ENCODE results near the gene DDX46. TPM values are rescaled to one million over a fixed set of nuclear protein-coding genes. Genes with fewer than 3 reads are reported as not detected.
A peak's percentile ranks its signal among the peaks of the same experiment; 100 is the strongest.
"Not testable (repeated sequence)": the region's sequence is repeated elsewhere in the genome, so short reads cannot be mapped to it uniquely, and the experiment has no call there.

The DDX46 gene
- 10 to 100 TPM; 81.9 to 93.2 TPM for total RNA-seq

GRCh38 chr5:134758504-134759341 lies at the start of gene DDX46:
Gene DDX46 (plus strand): TSS chr5:134758779. CDS start chr5:134758939, 160 bp downstream.
- no peaks in the 10 kb centered on the region for H3K9me3 Mint-ChIP-seq
- ATAC-seq (replicated peaks in 1 of 2) (peak; percentile 98), DNase-seq (peak; percentile 96 to 97)
- H3K4me3 Mint-ChIP-seq, result peak within 1 kb of the TSS; percentile 100
- H3K4me1 Mint-ChIP-seq (ENCODE audit: low read depth), result peaks cover 45% of the 10 kb centered on the region
- no peaks in the 10 kb centered on the region for H3K27me3 Mint-ChIP-seq (ENCODE audit: low read depth)
- H3K27ac Mint-ChIP-seq, result peak within 1 kb of the TSS; percentile 95
- H3K36me3 Mint-ChIP-seq (ENCODE audit: insufficient read depth in 2 of 2), result peaks cover 1 to 9% of the 10 kb centered on the region in 2 donors

GRCh38 chr5:134714120-134714519 lies 44.5 kb upstream of the DDX46 start:
- no peaks in the 10 kb centered on the region for H3K9me3 Mint-ChIP-seq
- H3K4me1 Mint-ChIP-seq (ENCODE audit: low read depth), result no peaks in the 10 kb centered on the region
- no peaks in the 10 kb centered on the region for H3K27me3 Mint-ChIP-seq (ENCODE audit: low read depth)
- DNase-seq, result no peak
- H3K4me3 Mint-ChIP-seq, result no peak overlapping the region
- no peak overlapping the region for H3K27ac Mint-ChIP-seq
- peaks cover 2 to 27% of the 10 kb centered on the region in 2 donors for H3K36me3 Mint-ChIP-seq (ENCODE audit: insufficient read depth in 2 of 2)
- no peak for ATAC-seq (replicated peaks in 1 of 2)

- Mint-ChIP-seq H3K36me3 (ENCODE audit: insufficient read depth in 2 of 2) (peaks cover 2 to 24% of the 10 kb centered on the region in 2 donors), H3K27ac (no peak overlapping the region), H3K4me3 (no peak overlapping the region), H3K9me3 (no peaks in the 10 kb centered on the region), H3K27me3 (ENCODE audit: low read depth) (no peaks in the 10 kb centered on the region), H3K4me1 (ENCODE audit: low read depth) (no peaks in the 10 kb centered on the region)
- ATAC-seq (replicated peaks in 1 of 2) (no peak), DNase-seq (no peak)
Observed at GRCh38 chr5:134714541-134714940, 44.0 kb upstream of the DDX46 start.

GRCh38 chr5:134715466-134715865 lies 43.1 kb upstream of the DDX46 start:
- H3K27ac Mint-ChIP-seq; H3K4me3 Mint-ChIP-seq; DNase-seq; H3K9me3 Mint-ChIP-seq; H3K4me1 Mint-ChIP-seq (ENCODE audit: low read depth); ATAC-seq (replicated peaks in 1 of 2); H3K27me3 Mint-ChIP-seq (ENCODE audit: low read depth): not testable (repeated sequence)
- peaks cover 2 to 19% of the 10 kb centered on the region in 2 donors for H3K36me3 Mint-ChIP-seq (ENCODE audit: insufficient read depth in 2 of 2)

- ATAC-seq (replicated peaks in 1 of 2), result no peak
- no peak for DNase-seq
- H3K27me3 Mint-ChIP-seq (ENCODE audit: low read depth), result no peaks in the 10 kb centered on the region
- no peak overlapping the region for H3K27ac Mint-ChIP-seq
- H3K4me1 Mint-ChIP-seq (ENCODE audit: low read depth), result no peaks in the 10 kb centered on the region
- no peaks in the 10 kb centered on the region for H3K9me3 Mint-ChIP-seq
- peaks cover 0 to 15% of the 10 kb centered on the region in 2 donors for H3K36me3 Mint-ChIP-seq (ENCODE audit: insufficient read depth in 2 of 2)
- H3K4me3 Mint-ChIP-seq, result no peak overlapping the region
Observed at GRCh38 chr5:134724872-134725271, 33.7 kb upstream of the DDX46 start.

- H3K27me3 Mint-ChIP-seq (ENCODE audit: low read depth), result no peaks in the 10 kb centered on the region
- H3K27ac Mint-ChIP-seq, result no peak overlapping the region
- ATAC-seq (replicated peaks in 1 of 2), result no peak
- H3K4me1 Mint-ChIP-seq (ENCODE audit: low read depth), result peaks cover 10% of the 10 kb centered on the region
- no peak overlapping the region for H3K4me3 Mint-ChIP-seq
- no peak for DNase-seq
- no peaks in the 10 kb centered on the region for H3K9me3 Mint-ChIP-seq
- no peaks in the 10 kb centered on the region for H3K36me3 Mint-ChIP-seq (ENCODE audit: insufficient read depth in 2 of 2)
Observed at GRCh38 chr5:134732819-134733218, 25.8 kb upstream of the DDX46 start.

GRCh38 chr5:134735243-134735642 lies 23.3 kb upstream of the DDX46 start:
- peaks cover 24% of the 10 kb centered on the region for H3K4me1 Mint-ChIP-seq (ENCODE audit: low read depth)
- H3K27me3 Mint-ChIP-seq (ENCODE audit: low read depth), result no peaks in the 10 kb centered on the region
- H3K36me3 Mint-ChIP-seq (ENCODE audit: insufficient read depth in 2 of 2), result peaks cover 5 to 6% of the 10 kb centered on the region in 2 donors
- H3K9me3 Mint-ChIP-seq, result no peaks in the 10 kb centered on the region
- ATAC-seq (replicated peaks in 1 of 2), result no peak
- no peak overlapping the region for H3K27ac Mint-ChIP-seq
- H3K4me3 Mint-ChIP-seq, result no peak overlapping the region
- peak in 1 of 2 donors; percentile 14 for DNase-seq

- ATAC-seq (replicated peaks in 1 of 2) (no peak), DNase-seq (no peak)
- H3K27me3 Mint-ChIP-seq (ENCODE audit: low read depth), result no peaks in the 10 kb centered on the region
- peaks cover 6 to 9% of the 10 kb centered on the region in 2 donors for H3K36me3 Mint-ChIP-seq (ENCODE audit: insufficient read depth in 2 of 2)
- H3K4me3 Mint-ChIP-seq, result no peak overlapping the region
- H3K4me1 Mint-ChIP-seq (ENCODE audit: low read depth), result peaks cover 33% of the 10 kb centered on the region
- no peaks in the 10 kb centered on the region for H3K9me3 Mint-ChIP-seq
- no peak overlapping the region for H3K27ac Mint-ChIP-seq
Observed at GRCh38 chr5:134736173-134736812, 22.3 kb upstream of the DDX46 start.

GRCh38 chr5:134738133-134738962 lies 20.2 kb upstream of the DDX46 start, which contains the start of gene CAMLG:
Gene CAMLG (plus strand): TSS chr5:134738548. CDS start chr5:134738621, 73 bp downstream.
- Mint-ChIP-seq H3K4me1 (ENCODE audit: low read depth) (peaks cover 45% of the 10 kb centered on the region), H3K27ac (peak within 1 kb of the TSS; percentile 86), H3K36me3 (ENCODE audit: insufficient read depth in 2 of 2) (peaks cover 6 to 10% of the 10 kb centered on the region in 2 donors), H3K9me3 (no peaks in the 10 kb centered on the region), H3K27me3 (ENCODE audit: low read depth) (no peaks in the 10 kb centered on the region), H3K4me3 (peak within 1 kb of the TSS; percentile 89 to 99)
- DNase-seq, result peak; percentile 98 to 99
- ATAC-seq (replicated peaks in 1 of 2), result peak; percentile 97 to 98

GRCh38 chr5:134738963-134739661 lies 19.5 kb upstream of the DDX46 start:
- ATAC-seq (replicated peaks in 1 of 2) (peak; percentile 20 to 22), DNase-seq (peak; percentile 17 to 42)
- H3K4me1 Mint-ChIP-seq (ENCODE audit: low read depth), result peaks cover 45% of the 10 kb centered on the region
- no peaks in the 10 kb centered on the region for H3K9me3 Mint-ChIP-seq
- H3K27me3 Mint-ChIP-seq (ENCODE audit: low read depth), result no peaks in the 10 kb centered on the region
- H3K36me3 Mint-ChIP-seq (ENCODE audit: insufficient read depth in 2 of 2), result peaks cover 6 to 10% of the 10 kb centered on the region in 2 donors
- H3K4me3 Mint-ChIP-seq, result peak overlapping the region; percentile 89 to 99
- peak overlapping the region; percentile 86 for H3K27ac Mint-ChIP-seq

GRCh38 chr5:134741052-134741451 lies 17.5 kb upstream of the DDX46 start:
- peaks cover 41% of the 10 kb centered on the region for H3K4me1 Mint-ChIP-seq (ENCODE audit: low read depth)
- H3K9me3 Mint-ChIP-seq, result no peaks in the 10 kb centered on the region
- no peak overlapping the region for H3K4me3 Mint-ChIP-seq
- ATAC-seq (replicated peaks in 1 of 2) (no peak), DNase-seq (no peak)
- no peaks in the 10 kb centered on the region for H3K27me3 Mint-ChIP-seq (ENCODE audit: low read depth)
- no peak overlapping the region for H3K27ac Mint-ChIP-seq
- H3K36me3 Mint-ChIP-seq (ENCODE audit: insufficient read depth in 2 of 2), result peaks cover 6 to 13% of the 10 kb centered on the region in 2 donors

GRCh38 chr5:134742134-134742533 lies 16.4 kb upstream of the DDX46 start:
- H3K36me3 Mint-ChIP-seq (ENCODE audit: insufficient read depth in 2 of 2), result peaks cover 6 to 13% of the 10 kb centered on the region in 2 donors

More at GRCh38 chr5:134742134-134742533, 16.4 kb upstream of the DDX46 start:
- DNase-seq (no peak), ATAC-seq (replicated peaks in 1 of 2) (no peak)
- no peak overlapping the region for H3K4me3 Mint-ChIP-seq
- no peak overlapping the region for H3K27ac Mint-ChIP-seq
- no peaks in the 10 kb centered on the region for H3K27me3 Mint-ChIP-seq (ENCODE audit: low read depth)
- H3K4me1 Mint-ChIP-seq (ENCODE audit: low read depth), result peaks cover 41% of the 10 kb centered on the region
- no peaks in the 10 kb centered on the region for H3K9me3 Mint-ChIP-seq
